GM10266 (cell line): ENCODE results near the gene FOS.

Experiments used
- DNase-seq: peaks from one replicate; pipeline ENCODE4 v3.0.0; 2012; ENCODE audit errors: extremely low spot score
- TF ChIP-seq, protein P1 (sequence below): IDR thresholded peaks from 2 replicates; pipeline ENCODE4 v1.5.1; 2012; ENCODE audit warnings: mild to moderate bottlenecking, low read depth; ENCODE audit not compliant: control insufficient read depth, insufficient read depth; ENCODE audit errors: missing control alignments

Gene FOS

DNA sequence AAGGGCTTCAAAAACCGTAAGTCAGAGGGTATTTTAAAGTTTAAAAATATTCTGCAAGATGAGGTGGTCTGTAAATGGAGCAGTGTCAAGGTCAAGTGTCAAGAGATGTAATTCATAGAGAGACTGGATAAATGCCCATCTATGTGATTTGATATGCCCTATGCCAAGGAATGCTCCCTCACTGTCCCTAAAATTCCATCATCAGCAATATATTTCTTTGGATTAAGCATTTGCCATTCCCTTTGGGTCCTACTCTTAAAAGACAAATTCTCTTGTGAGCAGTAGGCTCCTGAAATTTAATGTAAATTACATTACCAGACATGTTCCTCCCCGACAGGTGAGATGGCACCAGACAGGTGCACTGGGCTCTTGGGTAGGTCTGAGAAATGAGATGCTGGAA lies 16.0 kb upstream of the FOS start:
- TF ChIP-seq, protein P1, sequence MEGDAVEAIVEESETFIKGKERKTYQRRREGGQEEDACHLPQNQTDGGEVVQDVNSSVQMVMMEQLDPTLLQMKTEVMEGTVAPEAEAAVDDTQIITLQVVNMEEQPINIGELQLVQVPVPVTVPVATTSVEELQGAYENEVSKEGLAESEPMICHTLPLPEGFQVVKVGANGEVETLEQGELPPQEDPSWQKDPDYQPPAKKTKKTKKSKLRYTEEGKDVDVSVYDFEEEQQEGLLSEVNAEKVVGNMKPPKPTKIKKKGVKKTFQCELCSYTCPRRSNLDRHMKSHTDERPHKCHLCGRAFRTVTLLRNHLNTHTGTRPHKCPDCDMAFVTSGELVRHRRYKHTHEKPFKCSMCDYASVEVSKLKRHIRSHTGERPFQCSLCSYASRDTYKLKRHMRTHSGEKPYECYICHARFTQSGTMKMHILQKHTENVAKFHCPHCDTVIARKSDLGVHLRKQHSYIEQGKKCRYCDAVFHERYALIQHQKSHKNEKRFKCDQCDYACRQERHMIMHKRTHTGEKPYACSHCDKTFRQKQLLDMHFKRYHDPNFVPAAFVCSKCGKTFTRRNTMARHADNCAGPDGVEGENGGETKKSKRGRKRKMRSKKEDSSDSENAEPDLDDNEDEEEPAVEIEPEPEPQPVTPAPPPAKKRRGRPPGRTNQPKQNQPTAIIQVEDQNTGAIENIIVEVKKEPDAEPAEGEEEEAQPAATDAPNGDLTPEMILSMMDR: no peak
- no peak for DNase-seq

DNA sequence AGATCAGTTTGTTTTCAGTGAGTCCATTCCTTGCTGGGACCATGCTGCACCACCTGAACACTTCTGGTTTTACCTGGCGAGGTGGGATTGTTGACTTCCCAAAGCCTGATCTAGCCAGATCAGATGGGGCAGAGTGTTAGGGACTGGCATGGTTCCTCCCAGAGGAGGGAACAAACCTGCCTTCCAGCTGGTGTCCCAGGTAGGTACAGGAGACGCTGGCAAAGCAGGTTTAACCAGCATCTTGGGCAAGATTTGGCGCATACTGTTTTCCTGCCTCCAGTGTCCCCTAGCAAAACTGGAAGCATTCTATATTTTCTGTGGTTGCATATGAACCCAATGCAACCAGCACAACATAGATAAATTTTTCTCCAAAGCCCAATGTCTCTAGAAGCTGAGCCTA lies 14.6 kb upstream of the FOS start:
- no peak for DNase-seq
- TF ChIP-seq, protein P1: no peak

GRCh38 chr14:75267141-75267721 lies 11.4 kb upstream of the FOS start:
- DNase-seq: no peak
- TF ChIP-seq, protein P1: no peak

- no peak for DNase-seq
- TF ChIP-seq, protein P1: no peak
Measured at GRCh38 chr14:75268633-75269550, 9.7 kb upstream of the FOS start.

DNA sequence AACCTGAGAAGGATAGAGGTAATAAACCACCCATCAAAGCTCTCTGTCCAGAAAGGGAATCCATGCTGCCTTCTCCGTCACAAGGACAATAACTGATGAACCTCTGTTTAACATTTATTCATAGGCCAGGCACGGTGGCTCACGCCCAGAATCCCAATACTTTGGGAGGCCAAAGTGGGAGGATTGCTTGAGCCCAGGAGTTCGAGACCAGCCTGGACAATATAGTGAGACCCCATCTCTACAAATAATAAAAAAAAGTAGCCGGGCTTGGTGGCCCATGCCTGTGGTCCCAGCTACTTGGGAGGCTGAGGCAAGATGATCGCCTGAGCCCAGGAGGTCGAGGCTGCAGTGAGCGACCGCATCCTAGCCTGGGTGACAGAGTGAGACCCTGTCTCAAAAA lies 7.1 kb upstream of the FOS start:
- TF ChIP-seq, protein P1: no peak
- DNase-seq: no peak

GRCh38 chr14:75273272-75274049 lies 5.2 kb upstream of the FOS start:
- no peak for DNase-seq
- TF ChIP-seq, protein P1: no peak
